NB4 (cell line): Measurements from ENCODE around the gene SUV39H2.

Source experiments
- MYC ChIP-seq: IDR thresholded peaks from 2 replicates; pipeline ENCODE4 v1.6.1; 2011; ENCODE audit warnings: low read depth, low read length
- POLR2A ChIP-seq: IDR thresholded peaks from 2 replicates; pipeline ENCODE4 v1.6.1; 2011; ENCODE audit warnings: mild to moderate bottlenecking; ENCODE audit not compliant: insufficient read length; ENCODE audit errors: extremely low read depth
- TF ChIP-seq, protein P1 (sequence below): IDR thresholded peaks from one replicate; pipeline ENCODE4 v1.5.1; 2012; ENCODE audit warnings: low read depth, low read length
- TF ChIP-seq, protein P2 (sequence below): IDR thresholded peaks from 2 replicates; pipeline ENCODE4 v1.6.1; 2011; ENCODE audit warnings: low read depth, low read length

DNA sequence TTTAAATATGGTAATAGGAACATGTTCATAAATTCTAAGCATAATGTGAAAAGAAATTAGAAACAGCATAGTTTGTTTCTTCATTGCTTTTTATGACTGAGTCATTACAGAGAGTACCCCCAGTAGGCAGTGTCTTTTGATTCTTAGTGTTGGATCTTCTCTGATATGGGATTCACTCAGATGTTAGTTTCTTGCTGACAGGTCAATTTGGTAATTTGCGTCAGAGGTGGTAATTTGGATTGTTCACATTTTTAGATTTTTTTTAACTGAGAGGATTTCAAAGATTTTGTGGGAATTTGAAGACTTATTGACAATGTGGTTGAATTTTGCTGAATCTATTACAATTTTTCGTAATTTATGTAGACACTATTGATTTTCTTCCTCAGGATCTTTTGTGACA is 38.5 kb upstream of the SUV39H2 start:
- TF ChIP-seq, protein P1, sequence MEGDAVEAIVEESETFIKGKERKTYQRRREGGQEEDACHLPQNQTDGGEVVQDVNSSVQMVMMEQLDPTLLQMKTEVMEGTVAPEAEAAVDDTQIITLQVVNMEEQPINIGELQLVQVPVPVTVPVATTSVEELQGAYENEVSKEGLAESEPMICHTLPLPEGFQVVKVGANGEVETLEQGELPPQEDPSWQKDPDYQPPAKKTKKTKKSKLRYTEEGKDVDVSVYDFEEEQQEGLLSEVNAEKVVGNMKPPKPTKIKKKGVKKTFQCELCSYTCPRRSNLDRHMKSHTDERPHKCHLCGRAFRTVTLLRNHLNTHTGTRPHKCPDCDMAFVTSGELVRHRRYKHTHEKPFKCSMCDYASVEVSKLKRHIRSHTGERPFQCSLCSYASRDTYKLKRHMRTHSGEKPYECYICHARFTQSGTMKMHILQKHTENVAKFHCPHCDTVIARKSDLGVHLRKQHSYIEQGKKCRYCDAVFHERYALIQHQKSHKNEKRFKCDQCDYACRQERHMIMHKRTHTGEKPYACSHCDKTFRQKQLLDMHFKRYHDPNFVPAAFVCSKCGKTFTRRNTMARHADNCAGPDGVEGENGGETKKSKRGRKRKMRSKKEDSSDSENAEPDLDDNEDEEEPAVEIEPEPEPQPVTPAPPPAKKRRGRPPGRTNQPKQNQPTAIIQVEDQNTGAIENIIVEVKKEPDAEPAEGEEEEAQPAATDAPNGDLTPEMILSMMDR: no peak
- TF ChIP-seq MYC: no peak
- no peak for TF ChIP-seq POLR2A
- TF ChIP-seq, protein P2, sequence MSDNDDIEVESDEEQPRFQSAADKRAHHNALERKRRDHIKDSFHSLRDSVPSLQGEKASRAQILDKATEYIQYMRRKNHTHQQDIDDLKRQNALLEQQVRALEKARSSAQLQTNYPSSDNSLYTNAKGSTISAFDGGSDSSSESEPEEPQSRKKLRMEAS: no peak
